ENCODE measurements around the gene ZNF264. TPM values are rescaled to one million over a fixed set of nuclear protein-coding genes. Genes with fewer than 3 reads are reported as not detected.
"Not testable (repeated sequence)": the region's sequence is repeated elsewhere in the genome, so short reads cannot be mapped to it uniquely, and the experiment has no call there.

Gene ZNF264
- total RNA-seq, 2 experiments from 2014 or later: 10.0 to 12.6 TPM

- BruUV-seq (replicated peaks): no TSS peak
- H3K27ac ChIP-seq (ENCODE audit: low read depth, low read length, poor library complexity, severe bottlenecking): no peak overlapping the region
- POLR2A ChIA-PET: no interaction called here
- CTCF ChIA-PET (ENCODE audit: unreplicated experiment): no interaction called here
- peaks cover 17% of the 10 kb centered on the region for H3K79me2 ChIP-seq (ENCODE audit: insufficient read depth, low read depth, low read length)
- no peaks in the 10 kb centered on the region for H3K9me2 ChIP-seq (ENCODE audit: insufficient read depth, low read length)
- H3K36me3 ChIP-seq (ENCODE audit: insufficient read depth, low read length): peaks cover 40% of the 10 kb centered on the region
- peaks cover 4% of the 10 kb centered on the region; the same call in 1 of the 2 replicates for H4K20me1 ChIP-seq (ENCODE audit: insufficient read depth, low read length)
- DNase-seq (ENCODE audit: low spot score): no peak
- no peak overlapping the region for H3K4me2 ChIP-seq (ENCODE audit: low read length)
- H2AFZ ChIP-seq (ENCODE audit: low read length): no peak overlapping the region
- TF ChIP-seq EZH2phosphoT487 (IDR thresholded peaks at IDR 0.05; ENCODE audit: borderline replicate concordance, low read depth, low read length): no peak
- TF ChIP-seq CTCF (conservative IDR thresholded peaks at IDR 0.05; ENCODE audit: low read length): no peak
- H3K4me1 ChIP-seq (ENCODE audit: insufficient read depth, low read length, poor library complexity, severe bottlenecking): peaks cover 15% of the 10 kb centered on the region
- no peak overlapping the region for H3K4me3 ChIP-seq (ENCODE audit: low read depth, low read length, poor library complexity, severe bottlenecking)
- no peaks in the 10 kb centered on the region for H3K9me3 ChIP-seq (ENCODE audit: low read length)
- intact Hi-C loops (cut with micrococcal nuclease; ENCODE audit: unreplicated experiment): no loop called here
These were observed 54.7 kb downstream of the ZNF264 start for GRCh38 chr19:57245959-57246358.

- Histone ChIP-seq H3K79me2 (ENCODE audit: insufficient read depth, low read depth, low read length) (no peaks in the 10 kb centered on the region), H3K9me2 (ENCODE audit: insufficient read depth, low read length) (no peaks in the 10 kb centered on the region), H3K27ac (ENCODE audit: low read depth, low read length, poor library complexity, severe bottlenecking) (no peak overlapping the region), H4K20me1 (ENCODE audit: insufficient read depth, low read length) (no peaks in the 10 kb centered on the region), H3K4me3 (ENCODE audit: low read depth, low read length, poor library complexity, severe bottlenecking) (no peak overlapping the region), H3K36me3 (ENCODE audit: insufficient read depth, low read length) (peaks cover 66% of the 10 kb centered on the region), H3K4me1 (ENCODE audit: insufficient read depth, low read length, poor library complexity, severe bottlenecking) (no peaks in the 10 kb centered on the region), H3K9me3 (ENCODE audit: low read length) (no peaks in the 10 kb centered on the region), H3K4me2 (ENCODE audit: low read length) (no peak overlapping the region), H2AFZ (ENCODE audit: low read length) (no peak overlapping the region)
- DNase-seq (ENCODE audit: low spot score): no peak
- intact Hi-C loops (cut with micrococcal nuclease; ENCODE audit: unreplicated experiment): no loop called here
- no TSS peak for BruUV-seq (replicated peaks)
- TF ChIP-seq EZH2phosphoT487 (IDR thresholded peaks at IDR 0.05; ENCODE audit: borderline replicate concordance, low read depth, low read length) (no peak), CTCF (conservative IDR thresholded peaks at IDR 0.05; ENCODE audit: low read length) (no peak)
- CTCF ChIA-PET (ENCODE audit: unreplicated experiment): no interaction called here
- POLR2A ChIA-PET: no interaction called here
These were observed 57.3 kb downstream of the ZNF264 start for GRCh38 chr19:57248646-57249045.

- Histone ChIP-seq H3K79me2 (ENCODE audit: insufficient read depth, low read depth, low read length) (no peaks in the 10 kb centered on the region), H3K9me3 (ENCODE audit: low read length) (no peaks in the 10 kb centered on the region), H4K20me1 (ENCODE audit: insufficient read depth, low read length) (no peaks in the 10 kb centered on the region), H3K9me2 (ENCODE audit: insufficient read depth, low read length) (no peaks in the 10 kb centered on the region), H2AFZ (ENCODE audit: low read length) (no peak overlapping the region), H3K4me2 (ENCODE audit: low read length) (no peak overlapping the region), H3K27ac (ENCODE audit: low read depth, low read length, poor library complexity, severe bottlenecking) (no peak overlapping the region), H3K4me1 (ENCODE audit: insufficient read depth, low read length, poor library complexity, severe bottlenecking) (no peaks in the 10 kb centered on the region), H3K4me3 (ENCODE audit: low read depth, low read length, poor library complexity, severe bottlenecking) (no peak overlapping the region), H3K36me3 (ENCODE audit: insufficient read depth, low read length) (peaks cover 72% of the 10 kb centered on the region)
- POLR2A ChIA-PET: no interaction called here
- TF ChIP-seq EZH2phosphoT487 (IDR thresholded peaks at IDR 0.05; ENCODE audit: borderline replicate concordance, low read depth, low read length) (no peak), CTCF (conservative IDR thresholded peaks at IDR 0.05; ENCODE audit: low read length) (no peak)
- no peak for DNase-seq (ENCODE audit: low spot score)
- CTCF ChIA-PET (ENCODE audit: unreplicated experiment): no interaction called here
- BruUV-seq (replicated peaks): no TSS peak
- intact Hi-C loops (cut with micrococcal nuclease; ENCODE audit: unreplicated experiment): no loop called here
These were observed 58.0 kb downstream of the ZNF264 start for GRCh38 chr19:57249329-57249728.

- intact Hi-C loops (cut with micrococcal nuclease; ENCODE audit: unreplicated experiment); H3K9me2 ChIP-seq (ENCODE audit: insufficient read depth, low read length); H3K4me2 ChIP-seq (ENCODE audit: low read length); BruUV-seq (replicated peaks); H3K4me3 ChIP-seq (ENCODE audit: low read depth, low read length, poor library complexity, severe bottlenecking); H3K79me2 ChIP-seq (ENCODE audit: insufficient read depth, low read depth, low read length); H2AFZ ChIP-seq (ENCODE audit: low read length); H3K27ac ChIP-seq (ENCODE audit: low read depth, low read length, poor library complexity, severe bottlenecking); DNase-seq (ENCODE audit: low spot score); POLR2A ChIA-PET; CTCF ChIA-PET (ENCODE audit: unreplicated experiment); H4K20me1 ChIP-seq (ENCODE audit: insufficient read depth, low read length); H3K4me1 ChIP-seq (ENCODE audit: insufficient read depth, low read length, poor library complexity, severe bottlenecking); H3K9me3 ChIP-seq (ENCODE audit: low read length): not testable (repeated sequence)
- H3K36me3 ChIP-seq (ENCODE audit: insufficient read depth, low read length): peaks cover 60% of the 10 kb centered on the region
These were observed 62.5 kb downstream of the ZNF264 start for GRCh38 chr19:57253767-57254166.
